SK-N-SH (cell line): ENCODE data around the gene ANKS1B. TPM values are rescaled to one million over a fixed set of nuclear protein-coding genes. Genes with fewer than 3 reads are reported as not detected.

ENCODE experiments used
- CTCF ChIA-PET: fragments of 300-600, 350-600 bp; formaldehyde crosslinking; extraction: SDS; loops from one replicate; lab custom pipeline; 2021; lab: Yijun Ruan, JAX
- POLR2A ChIA-PET: fragments of 350-600 bp; sonication (Branson Sonifier 250); formaldehyde crosslinking; extraction: SDS; loops from one replicate; lab custom pipeline; 2020; ENCODE audit warnings: antibody characterized with exemption, inconsistent platforms; lab: Yijun Ruan, JAX
- DNase-seq: peaks from one replicate; pipeline ENCODE4 v3.0.0; 2012
- H2AFZ ChIP-seq: fragments of 200-600 bp; sonication (generic); 2 replicates; pipeline ENCODE4 v1.8.1; 2016; ENCODE audit warnings: antibody characterized with exemption, mild to moderate bottlenecking, low read depth
- H3F3A ChIP-seq: fragments of 200-600 bp; sonication (generic); replicated peaks from 2 replicates; pipeline ENCODE3; 2016; ENCODE audit warnings: antibody characterized with exemption, mild to moderate bottlenecking; ENCODE audit not compliant: insufficient read depth
- H3K27ac ChIP-seq, 2 experiments: fragments of 200-500 bp in 1 of 2; fragments of 200-600 bp in 1 of 2; sonication (Bioruptor generic) in 1 of 2; sonication (generic), shearing (Covaris generic) in 1 of 2; 2 replicates each; pipeline versions ENCODE4 v1.5.1 to v1.6.1; 2014 to 2016; ENCODE audit warnings: low read depth in 2 of 2, inconsistent platforms in 1 of 2, low read length in 1 of 2, mild to moderate bottlenecking in 1 of 2, mixed read lengths in 1 of 2
- H3K27me3 ChIP-seq: fragments of 200-600 bp; sonication (generic), shearing (Covaris generic); 2 replicates; pipeline ENCODE4 v1.6.1; 2016; ENCODE audit warnings: mixed run types; ENCODE audit not compliant: insufficient read depth
- H3K36me3 ChIP-seq, 2 experiments: fragments of 200-500 bp in 1 of 2; fragments of 200-600 bp in 1 of 2; sonication (Bioruptor generic) in 1 of 2; sonication (generic) in 1 of 2; replicated peaks in 1 of 2; 2 replicates each; pipeline versions ENCODE3 to v1.5.1; 2014 to 2016; ENCODE audit warnings: low read length in 1 of 2, mild to moderate bottlenecking in 1 of 2; ENCODE audit not compliant: insufficient read depth in 2 of 2, control insufficient read depth in 1 of 2
- H3K4me1 ChIP-seq, 2 experiments: fragments of 200-500 bp in 1 of 2; fragments of 200-600 bp in 1 of 2; sonication (Bioruptor generic) in 1 of 2; sonication (generic), shearing (Covaris generic) in 1 of 2; 2 replicates each; pipeline versions ENCODE4 v1.5.1 to v1.6.1; 2014 to 2016; ENCODE audit warnings: low read depth in 1 of 2, low read length in 1 of 2, mixed run types in 1 of 2; ENCODE audit not compliant: insufficient read depth in 2 of 2, control insufficient read depth in 1 of 2
- H3K4me2 ChIP-seq: fragments of 200-600 bp; sonication (generic), shearing (Covaris generic); 2 replicates; pipeline ENCODE4 v1.6.1; 2017; ENCODE audit warnings: mixed run types
- H3K4me3 ChIP-seq, 2 experiments: fragments of 200-500 bp in 1 of 2; fragments of 200-600 bp in 1 of 2; sonication (Bioruptor generic) in 1 of 2; sonication (generic), shearing (Covaris generic) in 1 of 2; 2 replicates each; pipeline versions ENCODE4 v1.5.1 to v1.8.1; 2014 to 2016; ENCODE audit warnings: low read depth in 2 of 2, inconsistent platforms in 1 of 2, low read length in 1 of 2, mild to moderate bottlenecking in 1 of 2, mixed read lengths in 1 of 2, moderate library complexity in 1 of 2
- H3K79me2 ChIP-seq: fragments of 200-600 bp; sonication (generic); 2 replicates; pipeline ENCODE4 v1.8.1; 2017; ENCODE audit warnings: mild to moderate bottlenecking; ENCODE audit not compliant: insufficient read depth
- H3K9ac ChIP-seq: fragments of 200-600 bp; sonication (generic); 2 replicates; pipeline ENCODE4 v1.6.1; 2017; ENCODE audit warnings: mixed run types
- H3K9me2 ChIP-seq: fragments of 200-600 bp; sonication (generic); 2 replicates; pipeline ENCODE4 v1.6.1; 2017; ENCODE audit warnings: mixed run types
- H3K9me3 ChIP-seq: fragments of 200-600 bp; sonication (generic); 2 replicates; pipeline ENCODE4 v1.6.1; 2017; ENCODE audit warnings: mixed run types, mild to moderate bottlenecking, moderate library complexity
- H4K20me1 ChIP-seq: fragments of 200-600 bp; sonication (generic); 2 replicates; pipeline ENCODE4 v1.6.1; 2017; ENCODE audit warnings: mild to moderate bottlenecking, mixed run types; ENCODE audit not compliant: insufficient read depth
- EP300 ChIP-seq, 2 experiments: IDR thresholded peaks; 2 replicates each; pipeline versions ENCODE4 v1.4.0 to v1.6.1; 2012; ENCODE audit warnings: borderline replicate concordance in 1 of 2, low read depth in 1 of 2, low read length in 1 of 2
- FOXJ3 ChIP-seq: sonication (generic); formaldehyde crosslinking; IDR thresholded peaks from 2 replicates; pipeline ENCODE4 v1.5.1; 2020; ENCODE audit warnings: mild to moderate bottlenecking, missing genetic modification reagents
- GABPA ChIP-seq: IDR thresholded peaks from 2 replicates; pipeline ENCODE4 v1.4.0; 2012; ENCODE audit warnings: low read depth, mild to moderate bottlenecking
- JUND ChIP-seq: IDR thresholded peaks from 2 replicates; pipeline ENCODE4 v1.4.0; 2012
- MEF2A ChIP-seq: IDR thresholded peaks from 2 replicates; pipeline ENCODE4 v1.4.0; 2012; ENCODE audit warnings: low read depth, borderline replicate concordance
- NRF1 ChIP-seq: IDR thresholded peaks from 2 replicates; pipeline ENCODE4 v1.6.1; 2012; ENCODE audit warnings: low read depth, mild to moderate bottlenecking, low read length
- POLR2AphosphoS5 ChIP-seq: IDR thresholded peaks from 2 replicates; pipeline ENCODE4 v1.6.1; 2012; ENCODE audit warnings: low read depth, low read length
- RCOR1 ChIP-seq: fragments of 150-350 bp; IDR thresholded peaks from 2 replicates; pipeline ENCODE4 v1.6.1; 2017; ENCODE audit warnings: antibody characterized with exemption, low read length
- SMC3 ChIP-seq: IDR thresholded peaks from 2 replicates; pipeline ENCODE4 v1.6.1; 2012; ENCODE audit warnings: low read depth, low read length, improper control_type of control experiment
- TAF1 ChIP-seq: IDR thresholded peaks from 2 replicates; pipeline ENCODE4 v1.6.1; 2012; ENCODE audit warnings: low read depth, mild to moderate bottlenecking, low read length, moderate library complexity, borderline replicate concordance
- USF1 ChIP-seq: IDR thresholded peaks from 2 replicates; pipeline ENCODE4 v1.4.0; 2012; ENCODE audit warnings: low read depth, borderline replicate concordance
- ZBTB33 ChIP-seq: IDR thresholded peaks from 2 replicates; pipeline ENCODE4 v1.4.0; 2012; ENCODE audit warnings: low read depth, borderline replicate concordance
- WGBS: methylation state at CpG from one replicate; pipeline ENCODE4 v1.1.6; 2017; ENCODE audit warnings: low lambda C conversion rate; 5-methylcytosine and 5-hydroxymethylcytosine counted together
- polyA plus RNA-seq, 3 experiments: library from polyadenylated mRNA; depleted of rRNA; stranded (reverse); fragments of >200 nt; gene quantifications; 2 replicates each; pipeline ENCODE4 v1.2.3, GENCODE V29; 2012

ANKS1B gene
- polyA plus RNA-seq, 1 of the 3 experiments (the other 2 are of a cell fraction), result 1.8 TPM

- TF ChIP-seq FOXJ3 (CRISPR knock-in tag), result no peak
- TF ChIP-seq MEF2A, result no peak
- no peak for TF ChIP-seq POLR2AphosphoS5
- TF ChIP-seq GABPA, result no peak
- TF ChIP-seq NRF1, result no peak
- TF ChIP-seq SMC3, result no peak
- TF ChIP-seq ZBTB33, result no peak
- no peak for TF ChIP-seq EP300 (IDR thresholded peaks at IDR 0.05; ENCODE audit: borderline replicate concordance in 1 of 2, low read depth in 1 of 2, low read length in 1 of 2)
- TF ChIP-seq USF1, result no peak
- no peak for TF ChIP-seq TAF1
Measured at GRCh38 chr12:98830657-98831056, 1154.1 kb downstream of the ANKS1B start (continued).

- TF ChIP-seq TAF1 (no peak), RCOR1 (no peak)
- no peak overlapping the region for H2AFZ ChIP-seq
- H3K9me3 ChIP-seq, result no peaks in the 10 kb centered on the region
- no peaks in the 10 kb centered on the region for H3K36me3 ChIP-seq
- 47% methylated on average over 8 of the region's 8 CpGs for WGBS
- no peaks in the 10 kb centered on the region for H3K79me2 ChIP-seq
- no peak overlapping the region for H3K4me3 ChIP-seq
- H3K4me2 ChIP-seq, result no peak overlapping the region
- no peaks in the 10 kb centered on the region for H3K4me1 ChIP-seq
- no peak overlapping the region for H3K27ac ChIP-seq
- DNase-seq, result no peak
- ChIA-PET CTCF (interaction anchor here (2.2 kb wide), 1 partner anchor 130 kb away, joined by 4 read pairs; no protein-coding TSS in a partner anchor), POLR2A (no interaction called here)
- no peaks in the 10 kb centered on the region for H3F3A ChIP-seq
- no peak overlapping the region for H3K9ac ChIP-seq
- no peaks in the 10 kb centered on the region for H3K27me3 ChIP-seq
- H4K20me1 ChIP-seq, result no peaks in the 10 kb centered on the region
- H3K9me2 ChIP-seq, result no peaks in the 10 kb centered on the region
Measured at GRCh38 chr12:98828802-98829600, 1155.7 kb downstream of the ANKS1B start.

GRCh38 chr12:98823012-98823411, 1161.7 kb downstream of the ANKS1B start:
- Histone ChIP-seq H3K4me3 (no peak overlapping the region), H3F3A (no peaks in the 10 kb centered on the region), H3K27me3 (no peaks in the 10 kb centered on the region), H3K4me2 (no peak overlapping the region), H3K9ac (no peak overlapping the region), H3K9me3 (no peaks in the 10 kb centered on the region), H3K27ac (no peak overlapping the region), H3K4me1 (no peaks in the 10 kb centered on the region; a peak in 1 of 4 replicates), H4K20me1 (no peaks in the 10 kb centered on the region), H3K36me3 (no peaks in the 10 kb centered on the region), H2AFZ (no peak overlapping the region), H3K9me2 (no peaks in the 10 kb centered on the region), H3K79me2 (no peaks in the 10 kb centered on the region)
- ChIA-PET CTCF (interaction anchor here (0.9 kb wide), 1 partner anchor 10 kb away, joined by 3 read pairs; no protein-coding TSS in a partner anchor), POLR2A (interaction anchor here (0.6 kb wide), 1 partner anchor 22 kb away, joined by 4 read pairs; no protein-coding TSS in a partner anchor)
- no peak for DNase-seq
- TF ChIP-seq SMC3 (no peak), JUND (no peak)
- WGBS, result 67% methylated on average over 5 of the region's 5 CpGs
